NCI-H2029 treated with DMSO at 0.1 percent for 48 hours (cell line): ENCODE measurements around the gene GPBAR1.

ENCODE experiments used
- DNase-seq: peaks from one replicate; lab custom pipeline; 2025; lab: John Stamatoyannopoulos, UW

Gene GPBAR1

DNA sequence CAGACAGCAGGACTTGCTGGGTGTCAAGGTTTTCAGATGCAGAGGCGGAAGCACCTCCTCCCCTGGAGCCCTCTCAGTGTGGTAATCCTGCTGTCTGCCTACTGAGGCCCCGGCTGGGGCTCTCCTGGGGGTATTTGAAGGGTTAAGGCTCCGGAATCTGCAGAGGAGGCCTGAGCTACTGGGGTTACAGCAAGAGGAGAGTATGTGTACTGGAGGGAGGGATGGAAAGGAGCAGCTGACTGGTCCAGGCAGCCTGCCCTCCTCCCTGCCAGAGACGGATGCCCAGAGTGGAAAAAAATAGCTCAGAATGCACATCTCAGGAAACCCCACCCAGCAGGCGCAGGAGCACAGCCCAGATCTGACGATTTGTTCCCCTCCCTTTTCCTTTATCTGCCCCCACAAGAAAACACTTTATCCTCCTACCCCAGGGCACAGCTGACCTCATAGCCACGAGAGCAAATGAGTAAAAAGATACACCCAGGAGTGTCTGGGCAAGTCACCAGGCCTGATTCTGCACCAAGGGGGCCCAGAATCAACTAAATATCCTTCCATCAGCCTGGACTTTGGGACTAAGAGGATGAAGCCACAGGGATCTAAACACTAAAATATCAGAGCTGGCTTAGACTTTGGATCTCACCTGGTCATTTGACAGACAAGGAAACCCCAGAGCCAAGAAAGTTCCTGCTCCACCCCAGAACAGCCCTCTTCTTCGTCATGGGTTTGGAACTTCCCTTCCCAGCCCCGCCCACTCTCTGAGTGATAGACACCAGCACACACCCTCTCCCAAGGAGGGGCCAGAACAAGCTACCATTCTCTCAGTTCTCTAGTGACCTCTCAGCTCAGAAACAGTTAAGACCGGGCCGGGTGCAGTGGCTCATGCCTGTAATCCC, 26.0 kb downstream of the GPBAR1 start:
- DNase-seq = no peak

DNA sequence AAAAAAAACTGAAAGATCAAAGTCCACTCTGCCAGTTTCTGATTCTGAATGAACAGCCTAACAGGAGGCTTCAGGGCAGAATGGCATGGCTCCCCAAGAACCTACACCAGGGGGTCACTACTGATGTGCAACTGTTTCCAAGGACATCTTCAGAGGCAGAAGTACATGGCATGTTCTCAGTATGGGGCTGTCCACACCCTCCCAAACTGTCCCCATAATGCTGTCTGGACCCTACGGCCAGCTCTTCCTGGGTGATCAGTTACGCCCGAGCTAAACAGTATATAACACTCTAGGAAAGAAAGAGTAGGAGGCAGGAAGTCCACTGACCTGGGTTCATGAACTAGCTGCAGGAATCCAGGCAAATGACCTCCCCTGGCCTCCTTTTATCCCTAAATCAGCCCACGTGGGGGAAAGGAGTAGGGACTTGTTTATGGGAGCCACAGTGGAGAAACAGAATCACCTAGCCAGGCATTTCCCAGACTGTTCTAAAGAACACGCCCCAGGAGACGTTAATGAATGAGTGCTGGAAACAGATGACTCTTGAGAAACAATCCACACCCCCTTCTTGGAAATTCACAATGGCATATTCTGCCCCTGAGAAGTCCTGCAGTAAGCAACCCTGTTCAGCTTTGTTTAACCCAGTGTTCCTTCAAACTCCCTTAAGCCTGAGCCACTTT, 29.0 kb downstream of the GPBAR1 start:
- DNase-seq = no peak

DNA sequence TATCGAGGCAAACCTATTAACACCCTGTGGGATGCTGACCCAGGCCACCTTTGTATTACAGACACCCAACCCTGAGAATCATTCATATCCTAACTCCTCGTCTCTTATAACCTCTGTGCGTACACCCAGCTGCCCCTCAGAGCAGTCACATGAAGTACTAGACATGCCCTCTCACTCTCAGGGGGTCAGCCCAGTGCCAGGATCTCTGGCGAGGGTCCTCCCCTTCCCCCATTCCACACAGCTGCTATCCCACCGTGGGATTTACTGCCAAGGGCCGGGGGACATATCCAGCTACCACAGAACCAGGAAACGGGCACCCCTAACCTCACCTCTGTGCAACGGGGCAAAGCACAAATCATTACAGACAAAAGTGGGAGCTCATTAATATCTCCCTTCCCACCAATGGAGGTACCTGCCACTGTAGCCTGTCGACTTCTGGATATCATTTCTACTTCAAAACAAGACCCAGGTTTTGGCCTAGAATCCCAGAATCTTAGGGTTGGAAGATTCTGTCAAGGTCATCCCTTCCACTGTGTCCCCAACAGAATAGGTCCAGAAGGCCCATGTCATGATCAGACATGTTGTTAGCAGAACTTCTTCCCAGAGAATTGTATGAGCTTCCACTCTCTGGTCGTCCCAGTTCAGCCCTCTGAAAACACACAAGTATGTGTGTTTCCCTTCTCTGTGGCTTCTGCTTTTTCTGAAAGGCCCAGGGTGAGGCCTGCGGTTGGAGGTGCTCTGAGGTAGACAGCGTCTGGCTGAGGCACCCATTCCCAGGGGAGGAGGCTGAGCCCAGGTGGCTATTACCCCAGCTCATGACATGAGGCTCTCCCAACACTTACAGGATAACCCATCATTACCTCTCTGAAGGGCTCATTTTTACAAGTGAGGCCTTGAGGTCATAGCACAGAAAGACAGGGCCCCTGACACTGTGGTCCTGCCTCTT, 29.8 kb downstream of the GPBAR1 start:
- DNase-seq = no peak

DNA sequence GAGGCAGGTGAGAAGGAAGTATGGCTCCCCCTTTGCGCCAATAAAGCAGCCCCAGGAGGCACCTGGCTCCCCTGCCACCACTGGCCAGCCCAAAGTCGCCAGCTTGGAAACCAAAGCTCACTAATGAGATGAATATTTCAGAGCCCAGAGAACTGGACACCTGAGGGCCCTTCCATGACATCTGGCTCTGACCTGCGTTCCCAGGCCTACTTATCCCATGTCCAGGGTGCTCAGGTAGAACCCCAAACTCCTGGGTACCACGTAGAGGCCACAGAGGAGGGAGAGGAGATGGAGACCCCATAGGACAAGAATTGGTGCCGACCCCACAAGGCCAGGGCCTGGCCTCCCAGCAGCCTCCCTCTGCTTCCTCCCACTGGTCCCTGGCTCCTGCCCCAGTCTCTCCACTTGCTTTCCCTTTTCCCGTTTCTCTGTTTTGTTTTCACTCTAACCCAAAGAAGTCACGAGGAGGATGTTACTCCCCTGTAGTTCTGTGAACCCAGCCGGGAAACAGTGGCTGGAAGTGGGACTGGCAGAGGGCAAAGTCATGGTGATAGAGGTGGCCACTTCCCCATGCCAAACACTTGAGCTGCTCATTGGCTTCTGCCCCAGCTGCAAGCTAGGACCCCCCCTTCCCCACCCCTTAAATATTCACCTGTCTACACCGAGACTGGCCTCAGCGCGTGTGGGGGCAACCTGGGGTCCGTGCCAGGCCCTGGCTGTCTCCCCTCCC, 30.7 kb downstream of the GPBAR1 start:
- no peak for DNase-seq

DNA sequence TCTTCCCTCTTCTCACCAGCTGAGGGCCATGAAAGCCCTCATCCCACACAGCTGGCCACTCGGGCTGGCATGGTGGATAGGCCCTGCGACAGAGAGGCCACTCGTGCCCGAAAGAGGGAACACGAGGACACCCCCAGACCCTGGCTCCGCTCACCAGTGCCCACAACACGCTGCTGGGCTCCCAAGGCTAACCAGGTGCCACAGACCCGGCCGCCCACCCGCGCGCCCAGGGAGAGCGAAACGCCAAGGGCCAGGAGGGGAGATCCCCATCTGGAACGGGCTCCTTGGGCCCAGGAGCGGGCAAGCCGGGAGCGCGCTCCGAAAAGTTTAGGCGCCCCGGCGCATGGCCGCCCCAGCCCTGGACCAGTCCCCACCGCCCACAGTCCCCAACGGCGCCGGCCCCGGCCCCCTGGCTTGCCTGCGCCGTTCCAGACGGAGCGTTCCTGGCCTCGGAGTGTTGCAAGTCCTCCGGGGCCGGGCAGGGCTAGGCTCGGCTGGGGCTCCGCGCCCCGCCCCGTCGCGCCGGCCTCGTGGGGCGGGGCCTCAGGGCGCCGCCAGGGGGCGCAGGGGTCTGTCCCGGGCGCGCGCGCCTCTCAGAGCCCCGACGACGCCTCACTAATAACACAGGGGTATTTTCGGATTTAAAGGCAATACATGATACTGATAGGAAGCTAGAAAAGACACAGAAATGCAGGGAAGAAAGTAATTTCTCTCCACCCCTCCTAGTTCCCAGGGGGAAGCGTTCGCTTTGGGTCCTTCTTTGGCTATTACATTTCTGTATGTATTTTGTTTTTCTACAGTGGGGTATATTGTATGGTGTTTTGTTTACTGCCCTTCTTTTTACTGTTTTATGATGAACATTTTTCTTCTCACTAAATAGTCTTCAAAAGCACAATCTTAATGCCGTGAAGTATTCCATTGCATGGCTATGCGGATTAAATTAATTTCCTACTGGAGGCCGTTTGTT, 31.5 kb downstream of the GPBAR1 start, which contains the start of gene TMBIM1:
Gene TMBIM1 (minus strand): TSS at position 456 of the 967 bp plus-strand sequence. CDS start 10,362 bp downstream, outside the sequence.
- DNase-seq = peak; percentile 18

DNA sequence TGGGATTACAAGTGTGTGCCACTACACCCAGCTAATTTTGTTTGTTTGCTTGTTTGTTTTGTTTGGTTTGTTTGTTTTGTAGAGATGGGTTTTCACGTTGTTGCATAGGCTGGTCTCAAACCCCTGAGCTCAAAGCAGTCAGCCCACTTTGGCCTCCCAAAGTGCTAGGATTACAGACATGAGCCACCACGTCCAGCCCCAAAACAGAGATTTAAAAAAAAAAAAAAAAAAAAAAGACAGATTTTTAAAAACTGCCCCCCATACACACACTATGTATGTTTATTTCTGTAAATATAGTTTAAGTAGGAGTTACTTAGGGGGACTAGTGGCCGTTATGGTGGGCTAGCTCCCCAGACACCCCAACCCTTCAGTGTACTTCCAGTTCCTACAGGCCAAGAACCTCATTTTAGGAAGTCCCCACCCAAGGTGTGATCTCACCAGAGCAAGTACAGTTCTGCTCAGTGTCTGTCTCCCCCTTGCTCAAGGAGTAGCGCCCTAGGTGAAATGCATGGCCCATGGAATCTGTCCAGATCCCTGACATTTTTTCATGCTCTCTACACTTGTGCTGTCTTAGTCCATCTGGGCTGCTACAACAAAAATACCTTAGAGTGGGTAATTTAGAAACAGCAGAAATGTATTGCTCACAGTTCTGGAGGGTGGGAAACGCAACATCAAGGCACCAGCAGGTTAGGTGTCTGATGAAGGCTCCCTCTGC, 33.1 kb downstream of the GPBAR1 start:
- no peak for DNase-seq

DNA sequence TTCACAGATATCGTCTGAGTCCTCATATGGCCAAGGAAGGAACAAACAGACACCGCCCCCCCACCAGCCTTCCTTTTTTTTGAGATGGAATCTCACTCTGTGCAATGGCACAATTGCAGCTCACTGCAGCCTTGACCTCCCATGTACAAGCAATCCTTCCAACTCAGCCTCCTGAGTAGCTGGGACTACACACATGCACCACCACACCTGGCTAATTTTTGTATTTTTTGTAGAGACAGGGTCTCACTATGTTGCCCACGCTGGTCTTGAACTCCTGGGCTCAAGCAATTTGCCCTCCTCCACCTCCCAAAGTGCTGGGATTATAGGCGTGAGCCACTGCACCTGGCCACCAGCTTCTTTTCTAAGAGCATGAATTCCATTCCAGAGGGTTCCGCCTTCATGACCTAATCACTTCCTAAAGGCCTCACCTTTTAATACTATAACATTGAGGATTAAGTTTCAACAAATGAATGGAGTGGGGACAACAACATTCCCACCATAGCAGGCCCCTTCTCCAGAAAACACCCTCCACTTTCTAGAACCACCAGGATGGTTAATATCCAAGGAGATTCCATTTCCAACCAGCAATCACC, 33.7 kb downstream of the GPBAR1 start:
- DNase-seq = no peak

DNA sequence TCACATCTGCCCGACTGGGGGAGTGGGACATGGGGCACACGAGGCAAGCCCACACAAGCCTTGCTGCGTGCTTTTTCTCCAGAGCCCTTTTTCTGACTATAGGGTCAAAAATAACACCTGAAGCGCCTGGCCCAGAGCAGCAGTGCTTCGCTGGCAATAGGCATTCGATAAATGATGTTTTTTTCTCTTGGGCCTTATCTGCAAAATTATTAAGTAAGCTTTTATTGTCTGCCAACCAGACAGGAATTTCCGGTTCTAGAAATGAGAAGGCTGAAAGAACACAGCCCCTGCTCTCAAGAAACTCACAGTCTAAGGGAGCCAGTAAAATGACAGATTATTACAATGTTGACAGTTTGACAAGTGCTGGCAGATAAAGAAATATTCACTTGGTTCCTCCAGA, 34.2 kb downstream of the GPBAR1 start:
- no peak for DNase-seq

DNA sequence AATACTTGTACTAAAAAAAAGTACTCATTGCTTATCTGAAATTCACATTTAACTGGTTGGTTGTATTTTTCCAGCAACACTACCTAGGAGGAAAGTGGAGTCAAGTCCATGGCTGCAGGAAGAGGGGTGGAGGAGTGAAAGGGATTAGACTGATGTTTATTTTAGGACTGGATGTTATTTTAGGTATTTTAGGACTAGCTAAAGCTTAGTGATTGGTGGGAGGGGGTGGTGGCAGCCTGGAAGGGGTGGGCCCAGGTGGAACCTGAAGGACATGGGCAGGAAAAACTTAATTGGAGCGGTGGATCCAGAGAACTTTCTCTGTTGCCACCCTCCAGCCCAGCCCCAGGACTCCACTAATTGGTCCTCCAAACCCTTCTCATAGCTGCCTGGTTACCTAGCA, 35.4 kb downstream of the GPBAR1 start:
- no peak for DNase-seq

DNA sequence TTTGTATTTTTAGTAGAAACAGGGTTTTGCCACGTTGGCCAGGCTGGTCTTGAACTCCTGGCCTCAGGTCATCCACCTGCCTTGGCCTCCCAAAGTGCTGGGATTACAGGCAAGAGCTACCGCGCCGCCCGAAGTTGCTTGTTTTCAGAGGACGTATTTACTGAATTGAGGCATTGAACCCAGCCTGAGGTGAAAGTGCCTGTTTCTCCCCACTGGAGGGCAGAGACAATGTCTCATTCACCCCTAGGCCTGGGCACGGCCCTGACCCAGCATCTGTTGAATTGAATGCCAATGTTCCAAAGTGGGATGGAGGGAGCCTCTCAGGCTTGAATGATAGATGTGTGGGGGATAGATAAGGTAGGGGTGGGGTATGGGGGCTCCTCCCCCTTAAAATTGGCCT, 36.0 kb downstream of the GPBAR1 start:
- DNase-seq = no peak

DNA sequence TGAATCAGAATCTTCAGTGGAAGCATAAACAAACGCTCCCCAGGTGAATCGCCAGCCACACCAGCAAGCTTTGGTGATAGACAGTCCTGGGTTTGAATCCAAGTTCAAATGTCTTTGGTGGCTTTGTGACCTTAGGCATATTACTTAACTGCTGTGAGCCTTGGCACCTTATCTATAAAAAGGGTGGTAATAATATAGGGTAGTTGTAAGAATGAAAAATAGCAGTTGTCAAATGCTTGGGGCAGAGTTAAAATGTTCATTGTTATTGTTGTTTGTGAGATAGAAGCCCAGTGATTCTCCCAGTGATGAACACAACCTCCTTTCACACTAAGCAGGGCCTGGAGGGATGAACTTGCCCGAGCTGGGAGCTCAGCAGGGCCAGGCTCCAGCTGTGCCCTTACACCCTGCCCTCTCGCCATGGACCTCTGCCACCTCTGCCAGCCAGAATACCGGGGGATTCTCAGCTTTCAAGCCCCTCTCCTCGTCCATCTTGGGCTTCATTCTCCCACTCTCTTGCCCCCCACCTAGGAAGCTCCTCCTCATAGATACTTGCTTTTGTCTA, 37.6 kb downstream of the GPBAR1 start:
- no peak for DNase-seq

DNA sequence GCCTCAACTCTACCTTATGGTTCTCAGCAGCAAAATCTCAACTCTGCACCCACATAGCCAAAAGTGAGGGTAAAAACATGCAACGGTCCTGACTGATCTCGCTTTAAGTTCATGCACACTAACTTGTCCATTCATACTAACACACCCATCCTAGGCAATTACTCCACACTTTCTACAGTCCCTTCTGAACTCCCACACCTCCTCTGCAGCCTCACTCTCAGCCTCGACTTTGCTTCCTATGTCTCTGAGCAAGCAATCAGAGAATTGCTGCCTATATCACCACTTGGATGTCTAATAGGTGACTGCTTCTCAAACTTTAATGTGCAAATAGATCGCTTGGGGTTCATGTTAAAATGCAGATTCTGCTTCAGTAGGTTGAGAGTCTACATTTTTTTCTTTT, 39.3 kb downstream of the GPBAR1 start:
- DNase-seq = no peak

DNA sequence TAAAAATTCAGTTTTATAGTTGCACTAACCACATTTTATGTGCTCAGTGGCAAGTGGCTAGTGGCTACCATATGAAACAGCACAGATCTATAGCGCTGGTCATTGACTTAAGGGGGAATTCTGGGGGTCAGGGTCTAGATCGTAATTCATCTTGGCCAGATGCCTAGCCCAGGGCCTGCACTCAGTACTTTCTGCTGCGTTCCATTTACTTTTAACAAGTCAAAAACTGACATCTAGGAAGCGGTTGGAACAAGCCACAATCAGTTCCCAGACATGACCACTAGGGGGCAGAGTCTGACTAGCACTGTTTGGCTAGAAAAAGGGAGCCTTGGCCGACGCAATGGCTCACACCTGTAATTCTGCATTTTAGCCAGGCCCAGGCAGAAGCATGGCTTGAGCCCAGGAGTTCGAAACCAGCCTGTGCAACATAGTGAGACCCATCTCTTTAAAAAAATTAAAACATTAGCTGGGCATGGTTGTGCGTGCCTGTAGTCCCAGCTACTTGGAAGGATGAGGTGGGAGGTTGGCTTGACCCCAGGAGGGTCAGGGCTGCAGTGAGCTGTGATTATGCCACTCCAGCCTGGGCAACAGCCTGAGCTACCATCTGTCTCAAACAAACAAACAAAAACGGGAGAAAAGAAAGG, 40.5 kb downstream of the GPBAR1 start:
- peak; percentile 83 for DNase-seq

DNA sequence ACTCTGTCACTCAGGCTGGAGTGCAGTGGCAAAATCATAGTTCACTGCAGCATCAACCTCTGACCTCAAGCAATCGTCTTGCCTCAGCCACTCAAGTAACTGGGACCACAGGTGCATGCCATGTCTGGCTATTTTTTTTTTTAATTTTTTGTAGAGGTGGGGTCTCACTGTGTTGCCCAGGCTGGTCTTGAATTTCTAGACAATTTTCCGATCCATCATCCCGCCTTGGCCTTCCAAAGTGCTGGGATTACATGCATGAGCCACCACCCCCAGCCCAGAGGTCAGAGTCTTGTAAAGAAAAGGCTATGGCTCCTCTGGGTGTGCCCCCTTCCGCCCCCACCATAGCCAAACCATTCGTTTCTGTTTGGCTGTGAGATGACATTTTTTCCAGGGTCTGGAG, 44.6 kb downstream of the GPBAR1 start:
- DNase-seq = no peak

DNA sequence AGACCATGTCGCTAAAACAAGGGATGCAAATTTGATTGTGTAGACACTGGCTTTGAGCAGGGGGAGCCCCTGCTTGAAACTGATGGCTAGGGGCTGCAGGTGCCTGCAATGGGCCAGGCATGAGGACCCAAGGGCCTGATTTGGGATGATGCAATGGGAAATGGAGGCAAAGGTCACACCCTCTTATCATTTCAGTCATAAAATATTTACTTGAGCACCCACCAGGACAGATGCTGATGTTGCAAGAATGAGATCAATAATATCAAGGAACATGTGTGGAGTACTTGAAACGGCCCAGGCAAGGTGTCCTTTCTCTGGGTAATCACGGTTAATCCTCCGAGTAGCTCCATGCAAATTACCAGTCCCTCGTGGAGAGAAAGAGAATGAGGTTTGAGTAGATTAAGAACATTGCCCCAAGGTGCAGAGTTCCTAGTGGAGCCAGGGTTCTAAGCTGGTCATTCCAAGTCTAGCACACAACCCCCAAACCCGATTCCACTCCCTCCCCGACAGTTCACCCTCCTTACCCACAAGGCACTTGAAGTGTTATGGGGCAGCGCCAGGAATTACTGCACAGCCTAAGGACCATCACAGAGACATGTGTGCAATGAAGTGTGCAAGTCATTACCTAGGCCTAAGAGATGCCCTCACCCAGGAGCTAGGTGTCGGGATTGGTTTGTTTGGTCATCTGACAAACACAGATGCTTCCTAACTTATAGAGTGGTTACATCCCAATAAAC, 45.5 kb downstream of the GPBAR1 start:
- DNase-seq = no peak

DNA sequence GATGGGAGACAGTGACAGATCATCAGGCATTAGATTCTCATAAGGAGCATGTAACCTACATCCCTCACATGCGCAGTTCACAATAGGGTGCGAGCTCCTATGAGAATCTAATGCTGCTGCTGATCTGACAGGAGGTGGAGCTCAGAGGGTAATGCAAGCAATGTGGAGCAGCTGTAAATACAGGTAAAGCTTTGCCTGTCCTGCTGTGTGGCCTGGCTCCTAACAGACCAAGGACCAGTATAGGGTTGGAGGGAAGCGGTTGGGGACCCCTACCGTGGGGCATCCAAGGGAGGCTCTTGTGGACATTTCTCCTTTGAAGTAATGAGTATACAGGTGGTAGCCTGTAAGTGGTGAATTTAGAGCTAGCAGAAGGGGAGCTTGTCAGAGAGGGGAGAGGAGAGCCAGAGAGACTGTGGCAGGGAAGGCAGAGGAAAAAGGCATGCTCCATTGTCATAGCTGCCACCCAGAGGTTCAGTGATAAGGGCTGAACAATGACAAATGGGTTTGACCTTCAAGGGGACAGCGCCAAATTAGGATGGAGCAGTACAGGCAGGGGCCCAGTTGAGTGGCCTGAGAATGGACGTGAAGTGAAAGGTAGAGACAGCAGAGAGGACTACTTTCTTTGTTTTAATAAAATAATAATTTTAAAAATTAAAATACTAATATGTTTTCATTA, 46.7 kb downstream of the GPBAR1 start:
- DNase-seq = no peak
